Measurements from ENCODE around the gene TBL3.

Gene TBL3

DNA sequence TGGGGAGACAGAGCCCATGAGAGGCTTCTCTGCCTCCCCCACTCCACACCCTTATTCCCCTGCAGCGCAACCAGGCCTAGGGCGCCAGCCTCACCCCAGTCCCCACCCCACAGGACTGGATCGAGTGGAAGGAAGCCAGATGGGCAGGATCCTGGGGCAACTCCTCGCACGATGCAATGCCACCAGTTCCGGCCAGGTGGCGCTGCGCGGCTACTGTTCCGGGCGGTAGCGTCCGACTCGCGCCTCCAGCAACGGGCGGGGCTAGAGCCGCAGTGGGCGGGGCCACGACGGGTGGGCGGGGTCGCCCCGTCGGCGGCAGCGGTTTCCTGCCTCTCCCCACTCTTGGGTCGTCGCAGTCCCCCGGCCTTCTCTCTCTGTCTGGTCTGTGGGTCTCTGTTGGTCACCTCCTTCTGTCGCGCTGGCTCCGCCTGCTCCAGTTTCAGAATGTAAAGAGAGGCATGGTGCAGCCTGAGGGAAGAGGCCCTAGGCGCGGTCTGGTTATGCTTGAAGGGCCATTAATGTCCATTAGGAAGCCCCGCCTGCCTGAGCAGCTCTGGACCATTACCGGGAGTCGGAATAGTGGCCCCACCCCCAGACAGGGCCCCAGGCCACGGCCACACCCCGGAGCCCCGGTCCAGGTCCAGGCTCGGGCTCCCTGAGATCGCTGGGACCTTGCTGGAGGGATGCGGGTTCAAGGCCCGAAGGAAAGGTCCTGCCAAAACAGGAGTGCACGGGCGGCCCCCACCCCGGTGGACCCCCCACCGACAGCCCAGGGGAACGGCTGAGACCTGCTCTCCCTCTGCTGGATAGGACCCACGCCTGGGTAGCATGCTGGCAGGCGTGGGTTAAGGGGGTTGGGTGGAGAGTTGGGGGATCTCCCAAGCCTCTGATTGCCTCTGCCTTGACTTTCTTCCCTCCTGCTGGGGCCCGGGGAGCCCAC lies 51.5 kb downstream of the TBL3 start:
- FAIRE-seq = peak; percentile 46

DNA sequence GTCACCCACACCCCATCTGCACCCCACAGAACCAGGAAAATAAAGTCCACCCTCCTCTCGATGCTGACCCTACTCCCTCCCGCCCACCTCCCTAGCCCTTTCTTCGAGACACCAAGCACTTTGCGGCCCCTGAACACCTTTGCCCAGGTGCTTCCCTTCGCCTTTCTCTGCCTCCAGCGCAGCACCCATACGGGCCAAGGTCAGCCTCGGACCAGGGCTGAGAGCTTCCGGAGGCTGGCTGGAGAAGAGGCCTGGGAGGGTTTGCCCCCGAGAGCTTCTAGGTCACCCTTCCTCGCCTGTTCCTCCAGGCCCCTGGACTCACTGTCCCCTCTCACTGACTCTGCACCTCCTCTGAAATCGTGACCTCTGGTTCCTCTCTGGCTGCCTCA lies 52.2 kb downstream of the TBL3 start:
- no peak for FAIRE-seq

DNA sequence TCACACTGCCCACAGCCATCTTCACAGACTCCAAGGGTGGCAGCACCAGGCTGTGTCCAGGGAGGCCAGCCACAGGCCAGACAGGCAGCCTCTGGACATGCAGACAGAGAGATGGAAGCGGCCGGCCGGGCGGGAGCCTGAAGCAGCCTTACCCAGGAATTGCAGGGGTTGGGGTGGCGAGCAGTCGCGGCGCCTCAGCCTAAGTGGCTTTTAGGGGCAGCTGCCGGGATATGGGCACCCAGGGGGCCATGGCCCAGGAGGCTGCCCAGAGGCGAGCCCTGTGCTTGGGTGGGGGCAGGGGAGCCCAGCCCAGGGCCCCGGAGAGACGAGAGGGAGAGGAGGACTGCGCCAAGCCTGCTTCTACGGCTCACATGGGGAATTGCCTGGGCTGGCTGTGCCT lies 53.4 kb downstream of the TBL3 start:
- no peak for FAIRE-seq

DNA sequence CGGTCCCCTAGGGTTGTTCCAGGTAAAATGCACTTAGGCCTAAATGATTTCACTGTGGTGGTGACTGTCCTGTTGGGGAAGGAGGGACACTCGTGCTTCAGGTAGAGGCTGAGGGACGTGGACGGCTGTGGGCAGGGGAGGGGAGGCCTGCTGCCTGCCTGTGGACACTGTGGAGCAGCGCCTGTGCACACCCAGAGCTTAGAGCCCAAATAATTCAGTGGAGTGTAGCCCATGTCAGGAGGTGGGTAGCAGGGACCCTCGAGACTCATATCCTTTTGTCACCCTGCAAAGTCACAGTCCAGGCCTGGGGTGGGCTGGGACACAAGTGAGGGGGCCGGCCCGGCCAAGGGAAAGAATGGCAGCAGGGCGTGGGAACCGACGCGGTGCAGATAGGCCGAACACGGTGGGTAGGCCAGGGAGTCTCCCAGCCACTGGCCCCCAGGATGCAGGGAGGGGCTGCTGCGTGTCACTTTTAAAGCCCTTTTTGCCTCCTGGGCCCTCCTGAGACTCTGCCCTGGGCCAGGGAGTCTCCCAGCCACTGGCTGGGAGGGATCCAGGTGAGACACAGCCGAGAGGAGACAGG lies 54.1 kb downstream of the TBL3 start:
- no peak for FAIRE-seq

DNA sequence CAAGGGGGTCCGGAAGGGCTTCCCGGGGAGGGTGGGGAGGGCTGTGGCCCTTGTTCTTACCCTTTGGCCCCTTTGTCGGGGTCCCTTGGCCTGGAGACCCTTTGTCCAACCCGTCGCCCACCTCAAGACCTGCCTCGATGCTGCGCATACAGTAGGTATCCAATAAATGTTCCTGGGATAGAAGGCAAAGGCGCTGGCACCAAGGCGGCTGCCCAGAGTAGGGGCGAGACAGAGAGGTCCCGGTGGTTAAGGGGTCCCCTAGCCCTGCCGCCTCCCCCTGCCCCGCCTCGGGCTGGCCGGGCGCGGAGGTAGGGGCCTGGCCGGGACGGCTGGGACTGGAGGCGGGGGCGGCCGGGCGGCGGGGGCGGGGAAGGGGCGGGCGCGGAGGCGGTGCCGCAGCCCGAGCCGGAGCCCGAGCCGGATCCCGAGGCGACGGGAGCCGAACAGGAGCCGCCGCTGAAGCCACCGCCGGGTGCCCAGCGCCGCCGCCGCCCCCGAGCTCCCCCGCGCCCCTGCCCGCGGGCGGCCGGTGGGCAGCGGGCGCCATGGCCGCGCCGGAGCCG lies 54.7 kb downstream of the TBL3 start, which contains the start of gene NHERF2:
Gene NHERF2, plus strand, starts transcription at position 442 of the 563 bp plus-strand sequence. Its CDS starts 104 bp downstream, at position 546.
- FAIRE-seq = no peak

DNA sequence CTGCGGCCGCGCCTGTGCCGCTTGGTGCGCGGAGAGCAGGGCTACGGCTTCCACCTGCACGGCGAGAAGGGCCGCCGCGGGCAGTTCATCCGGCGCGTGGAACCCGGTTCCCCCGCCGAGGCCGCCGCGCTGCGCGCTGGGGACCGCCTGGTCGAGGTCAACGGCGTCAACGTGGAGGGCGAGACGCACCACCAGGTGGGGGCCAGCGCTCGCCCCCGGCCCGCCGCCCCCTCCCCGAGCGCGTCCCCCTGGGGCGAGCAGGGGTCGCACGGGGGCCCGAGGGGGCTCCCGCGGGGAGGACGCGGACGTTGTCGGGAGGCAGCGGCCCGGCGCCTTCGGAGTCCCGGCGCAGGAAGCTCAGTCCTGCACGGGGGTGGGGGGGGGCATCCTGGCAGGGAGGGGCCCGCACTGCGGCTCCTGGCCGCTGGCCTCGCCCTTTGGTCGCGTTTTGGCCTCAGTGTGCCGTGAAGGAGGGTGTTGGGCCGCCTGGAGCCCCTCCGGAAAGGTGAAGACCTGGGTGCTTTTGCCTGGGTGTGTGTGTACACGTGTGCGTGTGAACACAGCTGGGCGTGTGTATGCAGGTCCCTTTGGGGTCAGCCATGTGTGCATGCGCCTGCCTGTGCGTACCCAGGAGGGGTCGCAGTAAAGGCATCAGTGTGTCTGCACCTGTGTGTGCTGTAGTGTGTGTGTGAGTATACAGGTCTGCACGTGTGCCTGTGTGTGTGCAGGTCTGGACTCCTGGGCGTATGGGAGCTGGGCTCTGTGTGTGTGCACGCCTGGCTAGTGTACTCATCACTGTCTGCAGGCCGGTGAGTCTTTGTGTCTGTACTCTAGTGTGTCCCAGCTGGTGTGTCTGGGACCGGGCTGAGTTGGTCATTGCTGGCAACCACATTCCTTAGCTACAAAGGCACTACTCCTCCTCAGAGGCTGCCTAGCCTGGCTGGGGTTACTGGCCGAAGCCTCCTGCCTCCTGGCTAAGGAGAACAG lies 55.5 kb downstream of the TBL3 start:
- no peak for FAIRE-seq

DNA sequence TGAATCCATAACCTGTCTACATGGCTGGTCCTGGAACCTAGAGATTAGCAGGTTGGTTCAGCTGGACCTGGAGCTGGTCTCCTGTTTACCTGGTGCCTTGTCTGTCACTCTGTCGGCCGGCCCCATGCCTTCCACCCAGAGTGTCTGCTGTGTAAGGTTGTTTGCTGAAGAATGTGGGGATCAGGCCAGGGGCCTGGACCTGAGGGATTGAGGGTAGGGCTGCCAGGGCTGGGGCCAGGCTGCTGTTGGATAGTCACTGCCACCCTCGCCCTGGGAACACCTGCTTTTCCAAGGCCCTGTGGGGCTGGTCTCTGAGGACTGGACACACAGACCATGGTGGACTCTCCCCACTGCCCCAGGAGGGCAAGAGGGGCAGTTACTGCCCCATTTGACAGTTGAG lies 56.3 kb downstream of the TBL3 start:
- no peak for FAIRE-seq

DNA sequence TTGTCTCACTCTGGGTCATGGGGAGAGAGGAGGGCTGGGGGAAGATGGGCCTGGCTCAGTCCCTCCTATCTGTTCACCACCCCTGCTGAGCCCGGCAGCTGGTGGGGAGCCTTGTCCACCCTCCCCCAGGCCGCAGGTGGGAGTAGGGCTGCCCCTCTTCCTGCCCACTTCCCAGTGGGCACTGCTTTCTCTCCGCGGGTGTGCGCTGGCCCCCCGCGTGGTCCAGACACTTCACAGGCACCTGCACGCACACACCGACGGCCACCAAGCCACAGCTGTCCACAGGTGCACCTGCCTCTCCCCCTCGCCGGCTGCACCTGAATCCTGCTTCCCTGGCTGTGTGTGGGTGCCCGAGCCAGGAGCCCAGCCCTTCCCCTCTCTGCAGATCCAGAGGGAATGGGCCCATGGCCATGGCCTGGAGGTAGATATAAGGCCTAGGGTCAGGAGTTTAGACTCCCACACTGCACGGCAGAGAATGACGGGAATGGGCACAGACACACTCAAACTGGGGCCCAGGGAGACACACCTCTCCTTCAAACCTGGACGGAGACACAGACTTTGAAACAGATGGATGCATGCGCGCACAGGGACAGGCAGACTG lies 56.9 kb downstream of the TBL3 start:
- no peak for FAIRE-seq

DNA sequence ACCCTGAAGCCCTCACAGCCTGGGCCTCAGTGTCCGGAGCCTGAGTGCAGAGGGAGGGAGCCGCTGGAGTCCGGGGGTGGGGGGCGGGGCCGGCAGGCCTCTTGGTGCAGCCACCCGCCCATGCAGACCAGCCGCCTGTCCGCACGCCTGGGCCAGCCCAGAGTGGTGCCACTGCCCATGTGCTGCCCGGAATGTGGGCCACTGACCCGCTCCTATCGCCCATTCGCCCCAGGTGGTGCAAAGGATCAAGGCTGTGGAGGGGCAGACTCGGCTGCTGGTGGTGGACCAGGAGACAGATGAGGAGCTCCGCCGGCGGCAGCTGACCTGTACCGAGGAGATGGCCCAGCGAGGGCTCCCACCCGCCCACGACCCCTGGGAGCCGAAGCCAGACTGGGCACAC lies 57.5 kb downstream of the TBL3 start:
- FAIRE-seq = no peak

DNA sequence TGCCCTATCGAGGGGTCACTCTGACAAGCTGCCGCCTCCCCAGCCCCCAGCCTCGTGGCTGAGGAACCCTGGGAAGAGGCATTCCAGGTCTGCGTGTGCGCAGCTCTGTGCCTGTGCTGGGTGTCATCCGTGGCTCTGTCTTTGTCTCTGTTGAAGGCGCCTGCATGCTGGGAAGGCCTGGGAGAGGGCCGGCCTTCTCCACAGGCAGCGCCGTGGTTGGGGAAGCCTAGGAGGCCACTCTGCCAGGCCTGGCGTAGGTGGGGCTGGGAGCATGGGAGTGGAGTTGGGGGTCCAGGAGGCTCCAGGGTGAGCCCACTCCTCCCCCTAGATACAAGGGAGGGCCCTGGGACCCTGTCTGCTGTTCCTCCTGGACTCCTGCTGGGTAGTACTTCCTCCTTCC lies 58.2 kb downstream of the TBL3 start:
- no peak for FAIRE-seq

DNA sequence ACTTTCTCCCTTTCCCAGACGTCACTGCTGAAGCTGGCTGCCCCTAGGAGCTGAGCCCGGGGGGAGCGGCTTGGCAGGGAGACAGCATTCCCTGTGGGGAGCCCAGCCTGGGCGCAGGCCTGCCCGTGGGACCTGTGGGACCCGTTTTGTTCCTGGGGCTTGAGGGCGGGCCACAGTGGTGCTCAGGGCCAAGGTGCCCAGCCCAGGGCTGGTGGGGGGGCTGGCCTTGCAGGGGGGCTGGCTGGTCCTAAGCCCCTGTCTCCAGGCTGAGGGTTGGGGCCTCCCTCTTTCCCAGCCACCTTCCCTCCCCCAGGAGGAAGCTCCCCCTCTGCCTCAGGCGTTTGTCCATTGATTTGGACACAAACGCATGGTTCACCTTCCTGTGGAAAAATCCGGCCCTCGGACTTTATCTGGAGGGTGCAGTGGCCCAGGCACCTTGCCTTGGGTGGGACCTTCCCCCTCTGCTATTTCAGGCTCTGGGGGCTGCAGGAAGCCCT lies 59.3 kb downstream of the TBL3 start:
- FAIRE-seq = no peak
